ENCODE results near the gene DNAH1.

DNAH1 gene

GRCh38 chr3:52370531-52370930 lies 54.4 kb downstream of the DNAH1 start:
- Histone ChIP-seq H3K27me3 (ENCODE audit: low read length) (no peaks in the 10 kb centered on the region), H4K20me1 (ENCODE audit: low read depth, low read length) (no peaks in the 10 kb centered on the region), H3K27ac (ENCODE audit: low read depth, low read length) (no peak overlapping the region), H3K9me3 (ENCODE audit: insufficient read depth, low read length) (no peaks in the 10 kb centered on the region), H3K36me3 (ENCODE audit: low read length) (no peaks in the 10 kb centered on the region), H3K9ac (ENCODE audit: low read length) (no peak overlapping the region), H3K79me2 (ENCODE audit: insufficient read depth, low read length) (no peaks in the 10 kb centered on the region), H2AFZ (ENCODE audit: low read depth, low read length, severe bottlenecking) (no peak overlapping the region), H3F3A (ENCODE audit: insufficient read depth) (peaks cover 4% of the 10 kb centered on the region; the same call in 1 of the 2 replicates), H3K9me2 (replicated peaks; ENCODE audit: insufficient read depth, low read length) (no peaks in the 10 kb centered on the region), H3K4me2 (ENCODE audit: low read depth, low read length, poor library complexity, severe bottlenecking) (no peak overlapping the region), H3K4me3 (ENCODE audit: insufficient read depth, low read length, poor library complexity, severe bottlenecking) (no peak overlapping the region)
- TF ChIP-seq, protein P1, sequence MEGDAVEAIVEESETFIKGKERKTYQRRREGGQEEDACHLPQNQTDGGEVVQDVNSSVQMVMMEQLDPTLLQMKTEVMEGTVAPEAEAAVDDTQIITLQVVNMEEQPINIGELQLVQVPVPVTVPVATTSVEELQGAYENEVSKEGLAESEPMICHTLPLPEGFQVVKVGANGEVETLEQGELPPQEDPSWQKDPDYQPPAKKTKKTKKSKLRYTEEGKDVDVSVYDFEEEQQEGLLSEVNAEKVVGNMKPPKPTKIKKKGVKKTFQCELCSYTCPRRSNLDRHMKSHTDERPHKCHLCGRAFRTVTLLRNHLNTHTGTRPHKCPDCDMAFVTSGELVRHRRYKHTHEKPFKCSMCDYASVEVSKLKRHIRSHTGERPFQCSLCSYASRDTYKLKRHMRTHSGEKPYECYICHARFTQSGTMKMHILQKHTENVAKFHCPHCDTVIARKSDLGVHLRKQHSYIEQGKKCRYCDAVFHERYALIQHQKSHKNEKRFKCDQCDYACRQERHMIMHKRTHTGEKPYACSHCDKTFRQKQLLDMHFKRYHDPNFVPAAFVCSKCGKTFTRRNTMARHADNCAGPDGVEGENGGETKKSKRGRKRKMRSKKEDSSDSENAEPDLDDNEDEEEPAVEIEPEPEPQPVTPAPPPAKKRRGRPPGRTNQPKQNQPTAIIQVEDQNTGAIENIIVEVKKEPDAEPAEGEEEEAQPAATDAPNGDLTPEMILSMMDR (IDR thresholded peaks at IDR 0.05; ENCODE audit: insufficient read depth, low read length, poor library complexity, severe bottlenecking): no peak
- no peak for TF ChIP-seq EZH2phosphoT487 (conservative IDR thresholded peaks at IDR 0.05; ENCODE audit: low read length)

GRCh38 chr3:52372822-52373504 lies 56.8 kb downstream of the DNAH1 start:
- no peaks in the 10 kb centered on the region for H3K79me2 ChIP-seq (ENCODE audit: insufficient read depth, low read length)
- H4K20me1 ChIP-seq (ENCODE audit: low read depth, low read length): no peaks in the 10 kb centered on the region
- no peak overlapping the region for H2AFZ ChIP-seq (ENCODE audit: low read depth, low read length, severe bottlenecking)
- H3K27ac ChIP-seq (ENCODE audit: low read depth, low read length): no peak overlapping the region
- no peak overlapping the region for H3K4me3 ChIP-seq (ENCODE audit: insufficient read depth, low read length, poor library complexity, severe bottlenecking)
- H3K9ac ChIP-seq (ENCODE audit: low read length): no peak overlapping the region
- no peaks in the 10 kb centered on the region for H3K27me3 ChIP-seq (ENCODE audit: low read length)
- no peaks in the 10 kb centered on the region for H3K9me3 ChIP-seq (ENCODE audit: insufficient read depth, low read length)
- no peaks in the 10 kb centered on the region for H3K9me2 ChIP-seq (replicated peaks; ENCODE audit: insufficient read depth, low read length)
- H3K4me2 ChIP-seq (ENCODE audit: low read depth, low read length, poor library complexity, severe bottlenecking): peak overlapping the region; percentile 9
- no peaks in the 10 kb centered on the region for H3K36me3 ChIP-seq (ENCODE audit: low read length)
- H3F3A ChIP-seq (ENCODE audit: insufficient read depth): peaks cover 4% of the 10 kb centered on the region; the same call in 1 of the 2 replicates
- TF ChIP-seq, protein P1 (IDR thresholded peaks at IDR 0.05; ENCODE audit: insufficient read depth, low read length, poor library complexity, severe bottlenecking): no peak
- no peak for TF ChIP-seq EZH2phosphoT487 (conservative IDR thresholded peaks at IDR 0.05; ENCODE audit: low read length)

- Histone ChIP-seq H3K4me3 (ENCODE audit: insufficient read depth, low read length, poor library complexity, severe bottlenecking) (no peak overlapping the region), H3K79me2 (ENCODE audit: insufficient read depth, low read length) (no peaks in the 10 kb centered on the region), H3K27ac (ENCODE audit: low read depth, low read length) (no peak overlapping the region), H3K9me2 (replicated peaks; ENCODE audit: insufficient read depth, low read length) (no peaks in the 10 kb centered on the region), H3K4me2 (ENCODE audit: low read depth, low read length, poor library complexity, severe bottlenecking) (no peak overlapping the region), H3K9me3 (ENCODE audit: insufficient read depth, low read length) (no peaks in the 10 kb centered on the region), H3K9ac (ENCODE audit: low read length) (no peak overlapping the region), H3F3A (ENCODE audit: insufficient read depth) (peaks cover 4% of the 10 kb centered on the region; the same call in 1 of the 2 replicates), H3K36me3 (ENCODE audit: low read length) (no peaks in the 10 kb centered on the region), H2AFZ (ENCODE audit: low read depth, low read length, severe bottlenecking) (no peak overlapping the region), H4K20me1 (ENCODE audit: low read depth, low read length) (no peaks in the 10 kb centered on the region), H3K27me3 (ENCODE audit: low read length) (no peaks in the 10 kb centered on the region)
- TF ChIP-seq, protein P1 (IDR thresholded peaks at IDR 0.05; ENCODE audit: insufficient read depth, low read length, poor library complexity, severe bottlenecking): no peak
- no peak for TF ChIP-seq EZH2phosphoT487 (conservative IDR thresholded peaks at IDR 0.05; ENCODE audit: low read length)
Observed at GRCh38 chr3:52373676-52374075, 57.6 kb downstream of the DNAH1 start.

All from SU-DHL-6 (cell line).